Left lobe of liver (tissue), 2 donors: ENCODE measurements around the gene MRPL24. TPM values are rescaled to one million over a fixed set of nuclear protein-coding genes. Genes with fewer than 3 reads are reported as not detected.

Experiments
- ATAC-seq: fragments of 200-7000 bp; cut with Tn5 transposase; one replicate; pipeline ENCODE4 v1.9.1; 2020; ENCODE audit warnings: mild to moderate bottlenecking, moderate library complexity
- DNase-seq: peaks from one replicate; pipeline ENCODE4 v3.0.0-alpha.2; 2020; ENCODE audit warnings: low spot score
- total RNA-seq: library from RNA; stranded (reverse); gene quantifications from one replicate; pipeline ENCODE4 v1.2.1, GENCODE V29; 2021
- donor health status: DM: no; HTN: no; CAD: no; lungs with moderate emphysema.
- donor health status: DM: no; HTN: yes; CAD: no.

The MRPL24 gene
- total RNA-seq, 1 donor from 2014 or later = 68.7 TPM

DNA sequence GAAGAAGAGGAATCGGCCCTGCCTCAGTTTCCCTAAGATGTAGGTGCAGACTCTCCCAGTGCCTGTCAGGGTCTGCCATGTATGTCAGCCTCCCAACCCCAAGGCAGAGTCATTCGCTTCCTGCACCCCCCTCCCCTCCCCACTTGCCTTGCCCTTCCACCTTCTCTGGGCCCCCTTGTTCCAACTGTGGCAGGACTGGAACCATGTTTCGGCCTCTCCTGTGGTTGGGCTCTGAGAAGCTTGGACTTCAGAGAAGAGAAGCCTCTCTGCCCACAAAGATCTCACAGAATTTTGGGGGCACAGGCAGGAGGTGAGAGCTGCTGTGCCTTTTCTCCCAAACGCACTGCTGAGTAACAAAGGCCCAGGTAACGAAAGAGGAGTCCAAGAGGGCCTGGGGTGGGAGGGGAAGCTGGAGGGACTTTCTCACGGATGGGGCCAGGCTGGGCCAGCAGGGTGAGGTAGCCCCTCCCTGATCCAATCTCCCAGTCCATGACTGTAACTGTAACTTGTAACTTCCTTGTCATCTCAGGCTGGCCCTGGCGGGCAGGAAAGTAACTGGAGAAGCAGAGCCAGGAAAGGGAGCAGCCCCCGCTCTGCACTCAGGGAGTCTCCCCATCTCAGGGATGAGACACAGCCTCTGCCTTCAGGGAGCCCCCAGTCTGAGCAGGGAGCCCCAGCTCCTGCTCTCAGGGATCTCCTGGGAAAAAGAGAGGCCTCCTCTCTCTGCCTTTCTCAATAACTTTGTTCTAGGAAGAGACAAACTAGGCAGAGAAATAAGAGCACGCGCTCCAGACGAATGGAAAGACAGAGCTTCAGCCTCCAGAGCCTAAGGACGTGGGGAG is 46.8 kb downstream of the MRPL24 start:
- no peak for DNase-seq

DNA sequence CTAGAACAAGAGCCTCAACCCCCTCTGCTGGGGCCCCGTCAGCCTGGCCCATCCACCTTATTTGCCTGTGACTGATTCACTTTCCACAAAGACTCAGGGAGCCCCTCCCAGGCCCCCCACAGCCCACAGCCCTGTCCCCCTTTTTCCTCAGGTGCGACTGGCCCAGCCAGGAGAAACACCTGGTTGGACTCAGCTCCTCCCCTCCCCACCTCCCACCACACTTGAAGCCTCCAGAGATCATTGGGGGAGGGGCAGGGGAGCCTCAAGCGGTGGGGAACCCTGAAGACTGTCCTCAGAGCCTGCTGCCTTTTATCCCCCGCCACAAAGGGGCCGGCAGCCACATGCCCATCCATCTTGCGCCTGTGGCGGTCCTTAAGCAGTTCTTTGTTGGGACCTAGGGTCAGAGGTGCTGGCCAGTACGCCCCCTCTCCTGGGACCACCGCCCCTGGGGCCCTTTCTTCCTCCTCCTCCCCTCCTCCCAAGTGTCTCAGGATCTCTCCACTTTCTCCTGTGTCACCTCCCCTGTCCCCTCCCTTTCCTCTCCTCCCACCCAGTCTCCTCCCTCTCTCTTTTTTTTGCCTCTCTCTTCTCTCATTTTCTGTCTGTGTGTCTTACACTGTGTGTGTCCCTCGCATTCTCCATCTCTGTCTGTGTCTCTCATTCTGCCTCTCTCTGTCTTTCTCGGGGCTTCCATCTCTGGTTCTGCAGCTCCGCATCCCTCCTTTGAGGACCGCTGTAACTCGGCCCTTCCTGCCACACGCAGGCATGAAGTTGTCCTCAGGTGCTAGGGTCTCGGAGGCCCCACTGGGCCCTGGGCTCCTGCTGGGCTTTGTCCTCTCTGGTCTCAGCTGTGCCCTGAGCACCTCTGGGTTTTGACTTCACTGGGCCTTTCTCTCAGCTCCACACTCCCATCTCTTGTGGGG is 47.7 kb downstream of the MRPL24 start:
- DNase-seq (no peak), ATAC-seq (no peak)

More for the DNA sequence above, 46.8 kb downstream of the MRPL24 start:
- no peak for ATAC-seq

DNA sequence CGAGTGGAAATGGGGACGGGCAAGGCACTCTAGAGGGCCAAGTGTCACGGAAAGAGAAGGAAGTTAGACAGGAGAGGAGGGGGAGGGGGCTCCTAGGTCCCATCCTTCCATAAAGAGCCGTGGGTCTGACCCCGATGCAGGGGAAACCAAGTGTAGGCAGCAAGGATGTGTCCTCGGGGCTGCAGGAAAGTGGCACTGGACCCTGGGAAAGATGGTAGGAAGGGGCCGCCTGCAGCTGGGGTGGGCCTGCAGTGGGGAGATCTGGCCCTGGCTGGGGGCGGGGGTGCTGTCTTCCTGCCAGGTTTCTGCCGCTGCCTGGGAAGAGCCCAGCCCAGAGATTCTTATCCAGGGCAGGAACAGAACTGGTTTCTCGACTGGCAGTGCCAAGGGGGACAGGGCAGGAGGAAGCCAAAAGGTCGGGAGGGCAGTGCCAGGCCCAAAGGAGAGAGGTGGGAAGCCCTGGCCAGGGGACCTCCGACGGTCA is 48.4 kb downstream of the MRPL24 start:
- no peak for DNase-seq
- no peak for ATAC-seq

DNA sequence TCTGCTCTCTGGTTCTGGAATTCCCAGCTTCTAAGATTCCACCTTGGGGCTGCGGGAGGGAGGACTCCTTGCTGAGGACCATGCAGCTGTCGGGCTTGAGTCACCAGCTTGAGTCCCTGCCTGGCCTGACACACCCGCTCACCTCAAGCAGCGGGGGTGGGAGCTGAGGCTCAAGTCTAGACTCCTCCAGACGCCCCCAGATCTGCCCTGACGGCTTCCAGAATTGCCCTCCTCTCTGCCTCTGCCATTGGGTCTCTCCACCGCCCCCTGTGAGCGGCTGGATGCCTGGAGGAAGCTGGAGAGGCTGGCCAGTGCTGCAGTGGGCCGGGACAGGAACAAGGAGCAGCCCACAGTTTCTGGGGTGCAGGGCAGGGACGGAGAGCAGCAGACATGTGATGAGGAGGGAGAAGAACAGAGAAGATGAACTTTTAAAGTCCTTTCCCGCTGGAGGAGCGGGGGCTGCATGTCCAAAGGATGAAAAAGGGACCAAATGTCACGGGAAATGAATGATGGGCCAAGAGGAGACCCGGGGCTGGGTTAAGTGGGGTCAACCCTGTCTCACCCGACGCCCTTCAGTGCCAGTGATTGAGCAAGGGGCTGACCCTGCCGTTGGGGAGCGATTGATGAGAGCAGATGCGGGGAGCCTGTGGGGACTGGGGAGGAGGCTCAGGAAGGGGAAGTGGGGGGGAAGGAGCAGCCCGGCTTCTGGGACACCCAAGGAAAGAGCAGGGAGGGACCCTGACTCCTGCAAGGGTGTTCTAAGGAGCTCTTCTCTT is 49.0 kb downstream of the MRPL24 start:
- ATAC-seq = no peak
- DNase-seq = no peak

DNA sequence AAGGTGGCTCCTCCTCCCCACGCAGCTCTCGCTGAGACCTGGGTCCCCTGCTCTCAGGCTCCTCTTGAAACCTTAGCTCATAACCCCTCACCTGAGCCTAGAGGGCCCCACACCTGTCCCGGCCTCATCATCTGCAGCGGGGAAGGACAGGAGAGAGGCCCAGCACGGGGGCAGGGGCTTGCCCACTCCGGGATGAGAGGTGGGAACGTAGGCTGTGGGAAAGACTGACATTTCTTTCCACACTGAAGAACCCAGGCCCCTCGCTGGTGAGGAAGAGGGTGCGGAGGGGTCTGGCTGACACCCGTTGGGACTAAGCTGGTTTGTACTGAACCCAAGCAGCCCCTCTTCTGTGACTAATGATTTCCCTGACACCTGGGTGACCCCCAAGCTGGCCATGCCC is 49.7 kb downstream of the MRPL24 start:
- DNase-seq = no peak
- no peak for ATAC-seq

DNA sequence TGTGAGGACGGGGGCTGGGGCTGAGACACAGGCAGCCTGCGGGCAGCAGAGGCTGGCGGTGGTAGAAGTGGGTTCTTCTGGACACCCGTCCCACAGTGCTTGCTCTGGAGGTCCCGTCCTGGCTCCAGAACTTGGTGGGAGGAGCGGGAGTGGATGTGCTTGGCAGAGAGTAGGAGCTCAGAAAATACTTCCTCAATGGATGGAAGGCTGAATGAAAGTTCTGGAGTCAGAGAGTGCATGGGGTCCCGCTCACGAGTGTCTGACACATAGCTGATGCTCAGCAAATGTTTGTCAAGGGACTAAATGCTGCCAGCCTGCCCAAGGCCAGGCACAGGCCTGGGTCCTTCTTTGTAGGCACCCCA is 50.2 kb downstream of the MRPL24 start:
- DNase-seq = no peak
- ATAC-seq = no peak

DNA sequence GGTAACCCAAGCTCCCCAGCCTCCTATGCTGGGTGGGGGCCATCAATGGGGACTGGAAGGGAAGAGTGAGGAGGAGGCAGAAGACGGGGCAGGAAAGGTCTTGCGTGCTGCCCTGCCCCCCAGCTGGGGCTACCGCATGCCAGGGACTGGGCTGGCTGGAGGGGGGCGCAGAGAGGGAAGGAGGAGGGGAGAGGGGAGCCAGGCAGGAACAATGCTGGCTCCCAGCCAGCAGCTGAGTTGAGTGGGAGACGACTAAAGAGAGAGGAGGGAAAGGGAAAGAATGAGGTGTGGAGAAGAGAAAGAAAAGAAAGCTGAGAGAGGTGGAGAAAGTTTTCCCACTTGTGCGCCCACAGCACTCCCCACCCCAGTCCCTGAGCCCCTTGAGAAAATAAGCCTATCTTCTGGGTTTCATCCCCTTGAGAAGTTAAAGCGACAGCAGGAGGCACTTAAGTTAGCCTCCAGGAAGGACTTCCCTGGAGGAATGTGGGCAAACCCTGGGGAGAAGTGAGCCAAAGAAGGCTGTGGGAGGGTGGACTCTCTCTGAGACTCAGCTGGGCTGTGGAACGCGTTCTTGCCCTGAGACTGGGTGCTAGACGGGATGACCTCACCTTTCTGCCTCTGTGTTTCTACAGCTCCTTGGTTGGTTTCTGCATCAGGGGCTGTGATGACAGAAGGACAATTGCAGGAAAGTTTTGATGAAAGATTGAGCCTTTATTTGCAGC is 50.8 kb downstream of the MRPL24 start:
- no peak for DNase-seq

DNA sequence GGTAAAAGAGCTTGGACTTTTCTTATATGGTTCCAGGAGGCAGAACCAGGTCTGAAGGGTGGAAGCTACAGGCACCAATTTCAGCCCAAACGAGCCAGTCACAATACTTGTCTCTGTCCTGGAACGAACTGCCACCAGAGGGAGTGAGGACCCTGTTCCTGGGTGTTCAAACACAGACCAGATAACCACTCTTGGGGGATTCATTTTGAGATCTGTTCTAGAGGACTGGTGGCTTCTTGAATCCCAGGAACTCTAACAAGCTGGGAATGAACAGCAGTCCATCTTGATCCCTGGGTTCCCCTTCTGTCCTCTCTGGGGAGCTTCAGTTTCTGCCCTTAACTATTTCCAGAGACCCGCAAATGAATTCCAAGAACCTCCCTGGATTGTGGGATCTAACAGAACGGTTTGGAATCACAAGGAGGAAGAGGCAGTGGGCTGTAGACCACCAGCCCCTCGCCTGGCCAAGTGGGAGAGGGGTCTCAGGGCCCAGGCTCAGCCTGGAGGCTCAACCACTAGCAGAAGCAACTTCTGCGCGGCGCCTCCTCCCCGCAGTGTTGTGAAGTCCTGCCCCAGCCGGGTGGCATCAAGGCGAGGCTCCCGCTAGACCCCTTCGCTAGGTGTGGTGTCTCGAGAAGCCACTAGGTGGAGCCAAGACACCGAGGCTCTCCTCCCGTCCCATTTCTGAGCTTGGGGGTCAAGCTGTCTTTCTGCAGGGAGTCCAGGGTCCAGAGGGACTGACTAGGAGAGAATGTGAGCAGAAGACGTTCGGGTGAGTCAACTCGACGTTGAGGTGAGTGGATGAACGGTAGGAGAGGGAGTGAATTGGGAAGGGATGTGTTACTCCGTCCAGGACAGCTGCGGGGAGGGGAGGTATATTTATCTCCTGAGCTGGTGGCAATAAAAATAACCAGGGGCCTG is 51.6 kb downstream of the MRPL24 start:
- ATAC-seq (peak; percentile 96), DNase-seq (peak; percentile 64)

More for the DNA sequence above, 50.8 kb downstream of the MRPL24 start:
- no peak for ATAC-seq

Other genes with a start within 250 kb of the MRPL24 start
- 17.5 TPM for gene MEF2D, start 240.3 kb downstream of the MRPL24 start, total RNA-seq
- 0.23 TPM for gene IQGAP3, start 168.5 kb downstream of the MRPL24 start, total RNA-seq
- not detected for gene TTC24, start 161.4 kb downstream of the MRPL24 start, total RNA-seq
- gene NAXE, start 149.3 kb downstream of the MRPL24 start, total RNA-seq = 51.2 TPM
- gene GPATCH4, start 139.6 kb downstream of the MRPL24 start, total RNA-seq = 7.3 TPM
- gene HAPLN2, start 121.7 kb downstream of the MRPL24 start, total RNA-seq = not detected
- gene BCAN, start 99.0 kb downstream of the MRPL24 start, total RNA-seq = not detected
- gene NES, start 63.7 kb downstream of the MRPL24 start, total RNA-seq = 1.4 TPM
- 0.33 TPM for gene CRABP2, start 35.5 kb downstream of the MRPL24 start, total RNA-seq
- 26.8 TPM for gene METTL25B, start 12.6 kb downstream of the MRPL24 start, total RNA-seq
- 10.8 TPM for gene ISG20L2, start 12.3 kb downstream of the MRPL24 start, total RNA-seq
- gene HDGF, start 10.6 kb upstream of the MRPL24 start, total RNA-seq = 153 TPM
- gene PRCC, start 26.4 kb upstream of the MRPL24 start, total RNA-seq = 19.3 TPM
- gene SH2D2A, start 75.8 kb upstream of the MRPL24 start, total RNA-seq = 0.78 TPM
- gene INSRR, start 118.0 kb upstream of the MRPL24 start, total RNA-seq = not detected
- not detected for gene NTRK1, start 119.8 kb upstream of the MRPL24 start, total RNA-seq
- 4.5 TPM for gene PEAR1, start 152.6 kb upstream of the MRPL24 start, total RNA-seq
- gene LRRC71, start 179.5 kb upstream of the MRPL24 start, total RNA-seq = not detected